Right lobe of liver (tissue), 4 donors: ENCODE results near the gene UCN2.

Experiments
- POLR2A ChIP-seq: fragments of 450-650 bp; IDR thresholded peaks from one replicate; pipeline ENCODE4 v1.6.1; 2017; ENCODE audit warnings: antibody characterized with exemption, mild to moderate bottlenecking
- TF ChIP-seq, protein P1 (sequence below), 4 donors: fragments of 200-600 bp in 3 of 4; fragments of 450-650 bp in 1 of 4; IDR thresholded peaks; one replicate each; pipeline versions ENCODE4 v1.5.1 to v1.8.0; 2016 to 2022; ENCODE audit warnings: antibody characterized with exemption in 4 of 4, mild to moderate bottlenecking in 2 of 4
- donor health status: DM: no; HTN: no; CAD: no.
- donor health status: DM: no; HTN: no; CAD: no.
- donor health status: DM: no; HTN: yes; CAD: no.

DNA sequence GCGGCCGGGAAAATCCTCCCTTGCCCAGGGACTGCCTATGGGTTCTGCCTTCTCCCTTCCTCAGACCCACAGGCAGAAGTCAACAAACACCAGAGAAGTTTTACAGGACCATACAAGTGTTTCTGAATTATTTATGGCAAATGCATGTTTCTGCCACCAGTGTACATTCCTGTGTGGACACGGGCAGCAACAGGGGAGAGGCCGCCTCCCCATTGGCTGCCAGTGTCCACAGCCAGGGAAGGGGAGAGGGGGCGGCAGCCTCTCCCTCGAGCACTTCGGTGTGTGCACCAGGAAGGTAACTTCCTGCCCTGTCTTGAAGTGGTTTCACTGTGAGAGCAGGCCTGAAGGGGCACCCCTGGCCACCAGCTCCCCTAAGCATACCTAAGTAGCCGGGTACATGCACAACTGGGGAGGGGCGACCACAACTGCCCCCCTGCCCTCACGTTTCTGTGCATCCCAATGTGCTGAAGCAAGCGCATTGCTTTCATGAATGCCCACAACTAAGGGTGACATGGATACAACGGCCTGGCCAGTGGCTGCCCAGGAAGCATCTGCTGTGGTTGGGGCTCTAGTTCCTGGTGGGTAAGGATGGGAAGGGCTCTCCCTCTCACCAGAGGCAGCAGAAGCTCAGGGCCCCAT lies 44.8 kb downstream of the UCN2 start:
- TF ChIP-seq, protein P1, sequence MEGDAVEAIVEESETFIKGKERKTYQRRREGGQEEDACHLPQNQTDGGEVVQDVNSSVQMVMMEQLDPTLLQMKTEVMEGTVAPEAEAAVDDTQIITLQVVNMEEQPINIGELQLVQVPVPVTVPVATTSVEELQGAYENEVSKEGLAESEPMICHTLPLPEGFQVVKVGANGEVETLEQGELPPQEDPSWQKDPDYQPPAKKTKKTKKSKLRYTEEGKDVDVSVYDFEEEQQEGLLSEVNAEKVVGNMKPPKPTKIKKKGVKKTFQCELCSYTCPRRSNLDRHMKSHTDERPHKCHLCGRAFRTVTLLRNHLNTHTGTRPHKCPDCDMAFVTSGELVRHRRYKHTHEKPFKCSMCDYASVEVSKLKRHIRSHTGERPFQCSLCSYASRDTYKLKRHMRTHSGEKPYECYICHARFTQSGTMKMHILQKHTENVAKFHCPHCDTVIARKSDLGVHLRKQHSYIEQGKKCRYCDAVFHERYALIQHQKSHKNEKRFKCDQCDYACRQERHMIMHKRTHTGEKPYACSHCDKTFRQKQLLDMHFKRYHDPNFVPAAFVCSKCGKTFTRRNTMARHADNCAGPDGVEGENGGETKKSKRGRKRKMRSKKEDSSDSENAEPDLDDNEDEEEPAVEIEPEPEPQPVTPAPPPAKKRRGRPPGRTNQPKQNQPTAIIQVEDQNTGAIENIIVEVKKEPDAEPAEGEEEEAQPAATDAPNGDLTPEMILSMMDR (IDR thresholded peaks at IDR 0.05), result no peak
- no peak for TF ChIP-seq POLR2A
